Measurements from ENCODE around the gene GRIK3.

The GRIK3 gene

DNA sequence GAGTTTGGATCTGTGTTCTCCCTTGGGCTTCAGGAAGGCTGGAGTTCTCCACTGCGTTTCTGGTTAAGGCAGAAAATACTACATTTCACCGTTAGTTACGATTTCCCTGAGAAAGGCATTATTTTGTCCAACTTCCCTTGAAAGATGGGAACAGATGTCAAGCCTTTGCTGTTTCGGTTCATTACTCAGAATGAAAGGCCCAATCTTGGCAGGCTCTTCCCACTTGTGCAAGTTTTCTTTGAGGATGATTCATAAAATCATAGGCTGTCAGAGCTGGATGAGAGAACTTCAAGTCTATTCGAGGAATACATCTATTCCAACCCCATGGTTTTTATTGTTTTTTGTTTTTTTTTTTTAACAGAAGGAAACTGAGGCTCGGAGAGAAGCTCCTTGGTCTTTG is 205.2 kb downstream of the GRIK3 start:
- TF ChIP-seq, protein P1, sequence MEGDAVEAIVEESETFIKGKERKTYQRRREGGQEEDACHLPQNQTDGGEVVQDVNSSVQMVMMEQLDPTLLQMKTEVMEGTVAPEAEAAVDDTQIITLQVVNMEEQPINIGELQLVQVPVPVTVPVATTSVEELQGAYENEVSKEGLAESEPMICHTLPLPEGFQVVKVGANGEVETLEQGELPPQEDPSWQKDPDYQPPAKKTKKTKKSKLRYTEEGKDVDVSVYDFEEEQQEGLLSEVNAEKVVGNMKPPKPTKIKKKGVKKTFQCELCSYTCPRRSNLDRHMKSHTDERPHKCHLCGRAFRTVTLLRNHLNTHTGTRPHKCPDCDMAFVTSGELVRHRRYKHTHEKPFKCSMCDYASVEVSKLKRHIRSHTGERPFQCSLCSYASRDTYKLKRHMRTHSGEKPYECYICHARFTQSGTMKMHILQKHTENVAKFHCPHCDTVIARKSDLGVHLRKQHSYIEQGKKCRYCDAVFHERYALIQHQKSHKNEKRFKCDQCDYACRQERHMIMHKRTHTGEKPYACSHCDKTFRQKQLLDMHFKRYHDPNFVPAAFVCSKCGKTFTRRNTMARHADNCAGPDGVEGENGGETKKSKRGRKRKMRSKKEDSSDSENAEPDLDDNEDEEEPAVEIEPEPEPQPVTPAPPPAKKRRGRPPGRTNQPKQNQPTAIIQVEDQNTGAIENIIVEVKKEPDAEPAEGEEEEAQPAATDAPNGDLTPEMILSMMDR (IDR thresholded peaks at IDR 0.05; ENCODE audit: extremely low read depth, insufficient read depth, missing control alignments): no peak
- in situ Hi-C loops (cut with MboI; ENCODE audit: low pct_unique_long_range_greater_than_20kb, low sequenced_read_pairs, unreplicated experiment): no loop called here

DNA sequence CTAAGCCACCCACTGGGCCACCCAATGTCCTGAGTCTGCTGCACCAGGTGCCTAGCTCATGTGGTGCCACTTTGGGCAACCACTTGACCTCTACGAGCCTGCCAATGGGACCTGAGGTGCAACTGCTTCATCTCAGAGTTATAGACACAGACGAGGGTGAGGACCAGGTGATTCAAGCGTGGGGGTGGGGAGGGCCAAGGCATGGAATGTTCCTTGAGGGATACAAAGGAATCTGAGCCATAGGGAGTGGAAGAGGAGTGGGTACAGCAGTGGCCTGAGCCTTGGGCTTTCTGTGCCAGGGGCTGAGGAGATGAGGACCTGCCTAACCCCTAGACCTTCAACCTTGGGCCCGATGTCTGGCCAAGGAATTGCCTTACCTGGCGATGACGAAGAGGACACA is 209.1 kb downstream of the GRIK3 start:
- in situ Hi-C loops (cut with MboI; ENCODE audit: low pct_unique_long_range_greater_than_20kb, low sequenced_read_pairs, unreplicated experiment): no loop called here
- TF ChIP-seq, protein P1 (IDR thresholded peaks at IDR 0.05; ENCODE audit: extremely low read depth, insufficient read depth, missing control alignments): no peak
- no peak for DNase-seq (ENCODE audit: low spot score)

More for the DNA sequence above, 205.2 kb downstream of the GRIK3 start:
- no peak for DNase-seq (ENCODE audit: low spot score)

DNA sequence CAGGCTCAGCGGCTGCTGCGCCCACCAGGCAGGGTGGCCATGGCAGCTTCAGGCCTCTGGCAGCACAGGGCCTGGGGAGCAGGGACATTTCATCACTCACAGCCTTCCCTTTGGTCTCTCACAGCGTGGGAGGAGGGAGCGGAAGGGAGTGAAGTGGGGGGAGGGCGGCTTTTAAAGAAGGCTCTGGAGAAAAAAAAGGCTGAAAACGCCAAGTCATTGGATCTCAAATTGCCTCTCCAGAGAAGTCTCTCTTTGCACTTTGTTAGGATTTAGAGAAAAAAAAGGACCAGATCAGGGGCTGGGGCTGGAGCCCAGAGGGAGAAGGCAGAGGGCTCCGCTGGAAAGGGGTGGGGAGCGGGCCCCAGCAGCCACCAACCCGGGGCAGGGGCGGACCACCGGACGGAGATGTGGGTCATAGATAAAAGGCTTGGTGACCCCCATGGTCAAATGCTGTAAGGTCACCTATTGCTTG is 209.9 kb downstream of the GRIK3 start:
- DNase-seq (ENCODE audit: low spot score): no peak

DNA sequence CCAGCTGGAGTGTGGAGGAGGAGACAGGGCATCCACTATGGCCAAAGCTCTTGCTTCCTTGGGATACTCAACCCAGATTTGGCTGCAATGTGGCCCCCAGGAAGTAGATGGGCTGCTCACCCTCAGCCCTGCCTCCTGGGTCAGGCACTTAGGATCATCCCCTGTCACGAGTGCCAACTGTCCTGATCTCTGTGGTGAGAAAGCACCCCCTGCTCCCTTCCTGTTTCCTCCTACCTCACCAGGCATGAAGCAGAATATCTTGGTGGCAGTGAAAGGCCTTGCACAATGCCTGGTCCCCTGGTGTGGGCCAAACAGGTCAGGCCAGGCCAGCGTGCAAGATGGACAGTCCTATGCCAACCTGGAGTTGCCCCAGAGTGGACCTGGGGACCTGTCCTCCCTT is 211.7 kb downstream of the GRIK3 start:
- TF ChIP-seq, protein P1 (IDR thresholded peaks at IDR 0.05; ENCODE audit: extremely low read depth, insufficient read depth, missing control alignments): no peak
- no peak for DNase-seq (ENCODE audit: low spot score)
- in situ Hi-C loops (cut with MboI; ENCODE audit: low pct_unique_long_range_greater_than_20kb, low sequenced_read_pairs, unreplicated experiment): no loop called here

More for the DNA sequence above, 209.9 kb downstream of the GRIK3 start:
- in situ Hi-C loops (cut with MboI; ENCODE audit: low pct_unique_long_range_greater_than_20kb, low sequenced_read_pairs, unreplicated experiment): no loop called here
- TF ChIP-seq, protein P1 (IDR thresholded peaks at IDR 0.05; ENCODE audit: extremely low read depth, insufficient read depth, missing control alignments): no peak

DNA sequence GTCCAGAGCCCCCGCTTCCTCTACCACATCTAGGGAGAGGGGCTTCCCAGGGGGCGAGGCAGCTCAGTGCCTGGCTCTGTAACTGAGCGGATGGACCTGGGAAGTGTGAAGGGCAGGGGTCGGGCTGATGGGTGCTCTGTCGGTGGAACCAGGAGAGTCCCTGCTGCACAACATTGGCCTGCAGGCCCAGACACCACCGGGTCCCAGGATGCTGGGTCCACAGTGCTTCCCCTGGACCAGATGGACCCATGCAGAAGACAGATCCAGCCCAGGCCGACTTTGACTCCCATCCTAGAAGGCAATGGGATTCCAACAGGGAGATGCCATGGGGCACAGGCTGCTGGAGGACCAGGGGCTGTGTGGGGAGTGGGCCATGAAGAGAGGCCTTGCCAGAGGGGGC is 212.9 kb downstream of the GRIK3 start:
- no peak for DNase-seq (ENCODE audit: low spot score)
- in situ Hi-C loops (cut with MboI; ENCODE audit: low pct_unique_long_range_greater_than_20kb, low sequenced_read_pairs, unreplicated experiment): no loop called here
- TF ChIP-seq, protein P1 (IDR thresholded peaks at IDR 0.05; ENCODE audit: extremely low read depth, insufficient read depth, missing control alignments): no peak

DNA sequence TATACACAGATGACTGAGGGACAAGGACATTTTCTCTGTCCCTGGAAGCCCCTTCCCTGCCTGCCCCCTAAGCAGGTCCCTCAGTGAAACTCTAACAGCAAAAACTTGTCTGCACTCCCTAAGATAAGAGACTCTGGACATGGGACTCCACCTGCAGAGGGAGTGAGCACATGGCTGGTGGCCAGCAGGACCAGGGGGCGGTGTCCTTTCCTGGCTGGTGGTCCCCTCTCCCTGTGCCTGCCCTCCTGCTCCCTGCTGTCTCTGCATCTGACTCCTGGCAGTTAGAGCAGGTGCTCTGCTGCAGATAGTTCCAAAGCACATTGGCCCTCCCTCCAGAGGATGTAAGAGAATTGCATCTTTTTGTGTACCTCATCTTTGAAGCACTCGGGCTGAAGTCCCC is 215.5 kb downstream of the GRIK3 start:
- no peak for DNase-seq (ENCODE audit: low spot score)
- TF ChIP-seq, protein P1 (IDR thresholded peaks at IDR 0.05; ENCODE audit: extremely low read depth, insufficient read depth, missing control alignments): no peak
- in situ Hi-C loops (cut with MboI; ENCODE audit: low pct_unique_long_range_greater_than_20kb, low sequenced_read_pairs, unreplicated experiment): no loop called here

DNA sequence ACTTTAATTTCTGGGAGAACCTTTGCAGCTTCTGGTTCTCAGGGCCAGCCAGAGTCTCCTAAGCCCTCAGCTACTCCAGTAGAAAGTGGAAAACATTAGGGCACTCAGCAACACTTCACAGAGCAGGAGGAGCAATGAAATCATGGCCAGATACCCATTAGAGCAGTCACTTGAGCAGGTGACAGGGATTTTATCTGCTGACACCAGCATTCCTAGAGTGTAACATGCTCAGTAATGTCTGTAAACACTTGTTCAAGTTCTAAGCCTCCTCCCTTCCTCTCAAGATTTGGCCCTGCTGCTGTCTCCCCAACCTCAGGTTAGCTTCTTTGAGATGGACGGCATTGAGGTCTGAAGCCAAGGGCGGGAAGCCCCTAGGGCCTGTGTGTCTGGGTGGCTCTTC is 218.0 kb downstream of the GRIK3 start:
- TF ChIP-seq, protein P1 (IDR thresholded peaks at IDR 0.05; ENCODE audit: extremely low read depth, insufficient read depth, missing control alignments): no peak
- in situ Hi-C loops (cut with MboI; ENCODE audit: low pct_unique_long_range_greater_than_20kb, low sequenced_read_pairs, unreplicated experiment): no loop called here
- no peak for DNase-seq (ENCODE audit: low spot score)
